ENCODE data around the gene SCNN1A.

SCNN1A gene

GRCh38 chr12:6322352-6322751 is 53.0 kb downstream of the SCNN1A start:
- no peak overlapping the region for H3K4me3 ChIP-seq (ENCODE audit: low read depth, low read length)
- TF ChIP-seq CTCF (IDR thresholded peaks at IDR 0.05; ENCODE audit: control insufficient read depth, extremely low read depth, insufficient read depth): no peak

GRCh38 chr12:6321905-6322304 is 53.5 kb downstream of the SCNN1A start:
- TF ChIP-seq CTCF (IDR thresholded peaks at IDR 0.05; ENCODE audit: control insufficient read depth, extremely low read depth, insufficient read depth): no peak
- DNase-seq (ENCODE audit: low read depth): peak; percentile 78
- H3K4me3 ChIP-seq (ENCODE audit: low read depth, low read length): no peak overlapping the region

More at GRCh38 chr12:6322352-6322751, 53.0 kb downstream of the SCNN1A start:
- no peak for DNase-seq (ENCODE audit: low read depth)

GRCh38 chr12:6319446-6319845 is 55.9 kb downstream of the SCNN1A start:
- TF ChIP-seq CTCF (IDR thresholded peaks at IDR 0.05; ENCODE audit: control insufficient read depth, extremely low read depth, insufficient read depth): no peak
- DNase-seq (ENCODE audit: low read depth): no peak
- H3K4me3 ChIP-seq (ENCODE audit: low read depth, low read length): no peak overlapping the region

GRCh38 chr12:6318440-6318879 is 56.9 kb downstream of the SCNN1A start:
- DNase-seq (ENCODE audit: low read depth): no peak
- no peak overlapping the region for H3K4me3 ChIP-seq (ENCODE audit: low read depth, low read length)
- TF ChIP-seq CTCF (IDR thresholded peaks at IDR 0.05; ENCODE audit: control insufficient read depth, extremely low read depth, insufficient read depth): no peak

GRCh38 chr12:6317693-6318439 is 57.5 kb downstream of the SCNN1A start:
- no peak for TF ChIP-seq CTCF (IDR thresholded peaks at IDR 0.05; ENCODE audit: control insufficient read depth, extremely low read depth, insufficient read depth)
- no peak overlapping the region for H3K4me3 ChIP-seq (ENCODE audit: low read depth, low read length)
- DNase-seq (ENCODE audit: low read depth): no peak

- no peak for TF ChIP-seq CTCF (IDR thresholded peaks at IDR 0.05; ENCODE audit: control insufficient read depth, extremely low read depth, insufficient read depth)
- no peak for DNase-seq (ENCODE audit: low read depth)
- H3K4me3 ChIP-seq (ENCODE audit: low read depth, low read length): no peak overlapping the region
Measured at GRCh38 chr12:6316921-6317692, 58.3 kb downstream of the SCNN1A start.

Measured in LNCaP clone FGC (cell line).